Left ventricle myocardium inferior (tissue), 1 donor: Measurements from ENCODE around the gene ODC1. TPM values are rescaled to one million over a fixed set of nuclear protein-coding genes. Genes with fewer than 3 reads are reported as not detected.
"Not testable (repeated sequence)": the region's sequence is repeated elsewhere in the genome, so short reads cannot be mapped to it uniquely, and the experiment has no call there.

Source experiments
- DNase-seq: peaks from one replicate; pipeline ENCODE4 v3.0.0-alpha.2; 2020
- H3K27ac ChIP-seq: fragments of 200-600 bp; replicated peaks from 2 replicates; pipeline ENCODE4 v1.8.0; 2021
- H3K27me3 ChIP-seq: fragments of 200-600 bp; 2 replicates; pipeline ENCODE4 v1.8.0; 2021; ENCODE audit warnings: low read depth
- H3K36me3 ChIP-seq: fragments of 200-600 bp; 2 replicates; pipeline ENCODE4 v1.8.0; 2021
- H3K4me1 ChIP-seq: fragments of 200-600 bp; 2 replicates; pipeline ENCODE4 v1.8.0; 2021
- H3K4me3 ChIP-seq: fragments of 200-600 bp; 2 replicates; pipeline ENCODE4 v1.8.0; 2021; ENCODE audit warnings: mild to moderate bottlenecking, moderate library complexity
- H3K9me3 ChIP-seq: fragments of 200-600 bp; replicated peaks from 2 replicates; pipeline ENCODE4 v1.8.0; 2021
- CTCF ChIP-seq: fragments of 200-600 bp; IDR thresholded peaks from 2 replicates; pipeline ENCODE4 v1.8.0; 2021; ENCODE audit warnings: antibody characterized with exemption, mild to moderate bottlenecking, borderline replicate concordance
- intact Hi-C: fragments of 100-400 bp; cut with micrococcal nuclease; formaldehyde crosslinking; loops from one replicate; pipeline ENCODE4 v1.11.0; 2022
- total RNA-seq: library from RNA; stranded (reverse); fragmentation: NEBNext Ultra II Directional; extraction: Animal tissue kit (Norgen Biotek cat#: 25700); gene quantifications from one replicate; pipeline ENCODE4 v1.2.1, GENCODE V29; 2021
- donor health status: DM: no; HTN: yes; CAD: no; lungs with severe emphysema.

Gene ODC1
- total RNA-seq, 1 donor from 2014 or later, result 41.7 TPM

GRCh38 chr2:10466801-10467200 lies 18.7 kb upstream of the ODC1 start:
- Histone ChIP-seq H3K4me3 (no peak overlapping the region), H3K27ac (no peak overlapping the region), H3K27me3 (peaks cover 7% of the 10 kb centered on the region), H3K9me3 (no peaks in the 10 kb centered on the region), H3K4me1 (no peaks in the 10 kb centered on the region), H3K36me3 (no peaks in the 10 kb centered on the region)
- no peak for TF ChIP-seq CTCF
- intact Hi-C loops, result no loop called here
- no peak for DNase-seq

- intact Hi-C loops, result no loop called here
- no peak for DNase-seq
- H3K4me3 ChIP-seq, result no peak overlapping the region
- no peak for TF ChIP-seq CTCF
- no peak overlapping the region for H3K27ac ChIP-seq
- no peaks in the 10 kb centered on the region for H3K9me3 ChIP-seq
- H3K27me3 ChIP-seq, result peaks cover 7% of the 10 kb centered on the region
- no peaks in the 10 kb centered on the region for H3K36me3 ChIP-seq
- H3K4me1 ChIP-seq, result no peaks in the 10 kb centered on the region
Measured at GRCh38 chr2:10465910-10466309, 17.8 kb upstream of the ODC1 start.

GRCh38 chr2:10462178-10463083 lies 14.3 kb upstream of the ODC1 start:
- no peak overlapping the region for H3K4me3 ChIP-seq
- no peaks in the 10 kb centered on the region for H3K36me3 ChIP-seq
- peaks cover 10% of the 10 kb centered on the region for H3K4me1 ChIP-seq
- no peaks in the 10 kb centered on the region for H3K9me3 ChIP-seq
- no peak for TF ChIP-seq CTCF
- no peak for DNase-seq
- H3K27me3 ChIP-seq, result no peaks in the 10 kb centered on the region
- no peak overlapping the region for H3K27ac ChIP-seq
- intact Hi-C loops, result no loop called here

GRCh38 chr2:10460366-10460796 lies 12.3 kb upstream of the ODC1 start:
- no peaks in the 10 kb centered on the region for H3K36me3 ChIP-seq
- H3K9me3 ChIP-seq, result no peaks in the 10 kb centered on the region
- no peaks in the 10 kb centered on the region for H3K27me3 ChIP-seq
- intact Hi-C loops, result no loop called here
- H3K4me1 ChIP-seq, result peaks cover 11% of the 10 kb centered on the region
- no peak overlapping the region for H3K27ac ChIP-seq
- no peak overlapping the region for H3K4me3 ChIP-seq
- TF ChIP-seq CTCF, result no peak
- no peak for DNase-seq

GRCh38 chr2:10457846-10458598 lies 9.9 kb upstream of the ODC1 start:
- no peaks in the 10 kb centered on the region for H3K27me3 ChIP-seq
- no peak overlapping the region for H3K27ac ChIP-seq
- H3K4me1 ChIP-seq, result peaks cover 26% of the 10 kb centered on the region
- no peaks in the 10 kb centered on the region for H3K9me3 ChIP-seq
- no peak for TF ChIP-seq CTCF
- H3K4me3 ChIP-seq, result no peak overlapping the region
- no peaks in the 10 kb centered on the region for H3K36me3 ChIP-seq
- intact Hi-C loops, result no loop called here
- DNase-seq, result no peak

- H3K36me3 ChIP-seq, intact Hi-C loops, H3K4me3 ChIP-seq, H3K9me3 ChIP-seq, DNase-seq, H3K27ac ChIP-seq, H3K27me3 ChIP-seq: not testable (repeated sequence)
- H3K4me1 ChIP-seq, result peaks cover 30% of the 10 kb centered on the region
Measured at GRCh38 chr2:10457195-10457594, 9.1 kb upstream of the ODC1 start.
